K562 (cell line): ENCODE measurements around the gene AP3M1. TPM values are rescaled to one million over a fixed set of nuclear protein-coding genes. Genes with fewer than 3 reads are reported as not detected.
A peak's percentile ranks its signal among the peaks of the same experiment; 100 is the strongest.

Source experiments
- ATAC-seq: fragments of 200-7000 bp; cut with Tn5 transposase; 3 replicates; pipeline ENCODE4 v1.9.1; 2020; ENCODE audit warnings: moderate library complexity
- BruUV-seq: library from RNA; stranded (reverse); fragments of 400-500 nt; replicated peaks from 2 replicates; lab custom pipeline; 2021; lab: Mats Ljungman, UMichigan
- CTCF ChIA-PET: fragments of 300-600 bp; formaldehyde crosslinking; extraction: SDS; loops from one replicate; lab custom pipeline; 2021; ENCODE audit warnings: low intra/inter-chr PET ratio; lab: Yijun Ruan, JAX
- POLR2A ChIA-PET: fragments of 300-600, 350-650 bp; sonication (Branson Sonifier 250); formaldehyde crosslinking; extraction: SDS; loops from one replicate; lab custom pipeline; 2021; ENCODE audit warnings: antibody characterized with exemption, inconsistent platforms; lab: Yijun Ruan, JAX
- DNase-seq, 4 experiments: peaks; one replicate each; pipeline versions ENCODE4 v3.0.0 to v3.0.0-alpha.2; 2011 to 2018; ENCODE audit warnings: low spot score in 3 of 4, mixed read lengths in 3 of 4; ENCODE audit errors: extremely low read depth in 1 of 4
- FAIRE-seq: peaks from 2 replicates; lab custom pipeline; 2011; peaks lifted over from hg19 to GRCh38; lab: Jason Lieb, UNC
- H2AFZ ChIP-seq: 2 replicates; pipeline ENCODE4 v1.6.0; 2011; ENCODE audit warnings: low read depth, low read length, control low read depth, inconsistent platforms
- H3K27ac ChIP-seq: fragments of 200-600 bp; 3 replicates; pipeline ENCODE4 v1.8.0; 2011; ENCODE audit warnings: low read depth, mild to moderate bottlenecking, control low read depth, inconsistent platforms, low read length, moderate library complexity, mixed read lengths; ENCODE audit errors: extremely low read depth
- H3K27me3 ChIP-seq, 2 experiments: fragments of 300-600 bp in 1 of 2; 2 replicates in 1 of 2; 3 replicates in 1 of 2; pipeline versions ENCODE4 v1.6.0 to v1.8.0; 2011; ENCODE audit warnings: inconsistent platforms in 2 of 2, low read length in 2 of 2, mild to moderate bottlenecking in 1 of 2, mixed read lengths in 1 of 2, moderate library complexity in 1 of 2; ENCODE audit not compliant: control insufficient read depth in 2 of 2, insufficient read depth in 2 of 2
- H3K36me3 ChIP-seq: fragments of 300-600 bp; 3 replicates; pipeline ENCODE4 v1.8.0; 2011; ENCODE audit warnings: mild to moderate bottlenecking, low read length, inconsistent platforms; ENCODE audit not compliant: control insufficient read depth, insufficient read depth
- H3K4me1 ChIP-seq, 2 experiments: fragments of 200-600 bp in 1 of 2; replicated peaks in 1 of 2; 2 replicates in 1 of 2; 3 replicates in 1 of 2; pipeline versions ENCODE4 v1.5.1 to v1.8.0; 2011; ENCODE audit warnings: inconsistent platforms in 2 of 2, low read length in 2 of 2, mild to moderate bottlenecking in 1 of 2, mixed read lengths in 1 of 2, moderate library complexity in 1 of 2; ENCODE audit not compliant: control insufficient read depth in 2 of 2, insufficient read depth in 2 of 2
- H3K4me2 ChIP-seq: 2 replicates; pipeline ENCODE4 v1.6.1; 2011; ENCODE audit warnings: low read length, control low read depth, inconsistent platforms, mixed read lengths; ENCODE audit not compliant: insufficient read depth
- H3K4me3 ChIP-seq: fragments of 200-600 bp; sonication (generic), shearing (Covaris generic); 2 replicates; pipeline ENCODE4 v1.5.1; 2016; ENCODE audit warnings: control low read depth, inconsistent platforms
- H3K79me2 ChIP-seq: fragments of 200-600 bp; 3 replicates; pipeline ENCODE4 v1.8.0; 2011; ENCODE audit warnings: low read length, inconsistent platforms; ENCODE audit not compliant: control insufficient read depth, insufficient read depth
- H3K9ac ChIP-seq, 2 experiments: 2 replicates each; pipeline versions ENCODE4 v1.6.0 to v1.6.1; 2011; ENCODE audit warnings: low read depth in 2 of 2, low read length in 2 of 2, control low read depth in 1 of 2, inconsistent platforms in 1 of 2, mild to moderate bottlenecking in 1 of 2, mixed read lengths in 1 of 2; ENCODE audit not compliant: insufficient read depth in 1 of 2
- H3K9me1 ChIP-seq: one replicate; pipeline ENCODE4 v1.6.0; 2011; ENCODE audit warnings: inconsistent platforms, mild to moderate bottlenecking, low read length, moderate library complexity; ENCODE audit not compliant: control insufficient read depth, insufficient read depth
- H3K9me3 ChIP-seq: replicated peaks from 2 replicates; pipeline ENCODE4 v1.5.1; 2011; ENCODE audit warnings: low read depth, low read length, inconsistent platforms; ENCODE audit not compliant: control insufficient read depth, insufficient read depth
- H4K20me1 ChIP-seq: replicated peaks from 2 replicates; pipeline ENCODE4 v1.6.1; 2011; ENCODE audit warnings: low read length, inconsistent platforms, mixed read lengths; ENCODE audit not compliant: control insufficient read depth, insufficient read depth
- POLR2AphosphoS2 ChIP-seq: IDR thresholded peaks from 2 replicates; pipeline ENCODE4 v1.6.1; 2012; ENCODE audit warnings: low read length, improper control_type of control experiment
- TRIM25 ChIP-seq: fragments of 450-650 bp; IDR thresholded peaks from 2 replicates; pipeline ENCODE4 v1.7.0; 2016; ENCODE audit warnings: borderline replicate concordance
- whole genome bisulfite sequencing: fragments of 100-300 bp; shearing (Covaris generic); methylation state at CpG from one replicate; pipeline ENCODE4 v1.1.6; 2016; ENCODE audit warnings: low coverage, mixed read lengths; ENCODE audit not compliant: insufficient coverage; ENCODE audit errors: missing lambda C conversion rate; 5-methylcytosine and 5-hydroxymethylcytosine counted together
- in situ Hi-C: fragments of 300-500 bp; cut with MboI; formaldehyde crosslinking; loops from 4 replicates; pipeline ENCODE4 v1.15.0; 2018; ENCODE audit warnings: inconsistent platforms, mixed read lengths
- intact Hi-C: fragments of 100-400 bp; cut with micrococcal nuclease; formaldehyde crosslinking; loops from 2 replicates; pipeline ENCODE4 v1.14.2; 2022
- polyA plus RNA-seq, 8 experiments: library from polyadenylated mRNA; depleted of rRNA in 4 of 8; stranded (reverse) in 5 of 8; unstranded in 3 of 8; fragments of >200 nt; fragmentation: Nextera tagmentation in 2 of 8; fragmentation: Illumina TruSeq in 1 of 8; extraction: Ambion mirVana in 2 of 8; extraction: Trizol in 1 of 8; gene quantifications; 2 replicates each; pipeline versions ENCODE4 v1.2.1 to v1.2.3, GENCODE V29; 2011 to 2014; ENCODE audit warnings: inconsistent platforms in 1 of 8, missing spikeins in 1 of 8
- total RNA-seq, 7 experiments: library from RNA; depleted of rRNA in 6 of 7; stranded (reverse); fragments of >200 nt in 6 of 7; fragmentation: Illumina TruSeq in 2 of 7; extraction: Trizol in 2 of 7; gene quantifications; 2 replicates each; pipeline versions ENCODE4 v1.2.1 to v1.2.3, GENCODE V29; 2011 to 2021; ENCODE audit warnings: low replicate concordance in 1 of 7
- TF ChIP-seq, protein P1 (sequence below): fragments of 250-450 bp; sonication (Bioruptor Pico); IDR thresholded peaks from 2 replicates; pipeline ENCODE4 v1.6.1; 2021; ENCODE audit warnings: mild to moderate bottlenecking

AP3M1 gene
- total and polyA plus RNA-seq, 9 of the 15 experiments (the other 6 are each of a cell fraction or from before 2014, with no cell fraction given): 44.3 to 135 (median 67.6) TPM

DNA sequence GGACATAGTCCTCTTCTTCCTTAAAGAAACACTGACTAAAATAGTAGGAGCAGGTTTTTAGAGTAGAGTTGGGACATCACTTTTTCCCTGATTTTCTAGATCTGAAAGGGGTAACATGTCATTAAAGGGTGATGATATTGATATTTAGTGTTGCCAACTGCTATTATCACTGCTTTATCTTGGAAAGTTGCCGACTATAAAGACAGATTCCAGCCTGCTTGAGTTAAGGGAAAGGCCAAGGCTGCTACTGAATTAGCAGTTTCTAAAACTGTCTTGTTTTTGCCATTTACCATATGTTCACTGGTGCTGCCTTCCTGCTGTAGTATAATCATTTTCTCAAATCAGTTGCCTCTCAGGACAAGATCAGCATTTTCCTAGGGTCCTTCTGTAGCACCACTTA lies 29.7 kb downstream of the AP3M1 start:
- POLR2A ChIA-PET: interaction anchor here (0.6 to 1.7 kb wide), 3 partner anchors 9 to 10 kb away, joined by 3 to 5 read pairs (median 3); no protein-coding TSS in a partner anchor
- Histone ChIP-seq H3K4me3 (no peak overlapping the region), H3K9me1 (no peaks in the 10 kb centered on the region), H3K36me3 (peaks cover 97% of the 10 kb centered on the region; the same call in 2 of the 3 replicates), H3K27me3 (no peaks in the 10 kb centered on the region), H3K27ac (no peak overlapping the region), H3K4me1 (peaks cover 0 to 2% of the 10 kb centered on the region in 2 experiments; a peak in 2 of 5 replicates), H3K4me2 (no peak overlapping the region), H3K9ac (no peak overlapping the region), H4K20me1 (no peaks in the 10 kb centered on the region), H3K79me2 (no peaks in the 10 kb centered on the region), H3K9me3 (no peaks in the 10 kb centered on the region), H2AFZ (no peak overlapping the region)
- ATAC-seq: no peak
- BruUV-seq: no TSS peak
- WGBS: 70% methylated on average over 1 of the region's 1 CpG
- no peak for FAIRE-seq
- CTCF ChIA-PET: no interaction called here
- DNase-seq: no peak
- intact Hi-C loops: no loop called here
- in situ Hi-C loops: no loop called here
- TF ChIP-seq POLR2AphosphoS2 (peak; percentile 28; the same call in 1 of the 2 replicates), TRIM25 (no peak)
- TF ChIP-seq, protein P1, sequence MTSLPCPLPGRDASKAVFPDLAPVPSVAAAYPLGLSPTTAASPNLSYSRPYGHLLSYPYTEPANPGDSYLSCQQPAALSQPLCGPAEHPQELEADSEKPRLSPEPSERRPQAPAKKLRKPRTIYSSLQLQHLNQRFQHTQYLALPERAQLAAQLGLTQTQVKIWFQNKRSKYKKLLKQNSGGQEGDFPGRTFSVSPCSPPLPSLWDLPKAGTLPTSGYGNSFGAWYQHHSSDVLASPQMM (CRISPR knock-in tag): no peak
